HTERT RPE-1 (cell line): ENCODE measurements around the gene MYH7B.

Experiments
- in situ Hi-C: fragments of 300-500 bp; cut with MboI; formaldehyde crosslinking; loops from 4 replicates; pipeline ENCODE4 v1.14.3; 2020; ENCODE audit warnings: low sequenced_read_pairs

Gene MYH7B

GRCh38 chr20:34990231-34990630 lies 34.6 kb downstream of the MYH7B start:
- in situ Hi-C loops: no loop called here

- in situ Hi-C loops: no loop called here
These were observed 35.1 kb downstream of the MYH7B start for GRCh38 chr20:34990661-34991214.

- in situ Hi-C loops: no loop called here
These were observed 37.2 kb downstream of the MYH7B start for GRCh38 chr20:34992751-34993417.

- in situ Hi-C loops: no loop called here
These were observed 38.4 kb downstream of the MYH7B start for GRCh38 chr20:34993941-34994508.

- in situ Hi-C loops: no loop called here
These were observed 39.0 kb downstream of the MYH7B start for GRCh38 chr20:34994509-34995131.

GRCh38 chr20:34995192-34995591 lies 39.5 kb downstream of the MYH7B start:
- in situ Hi-C loops: no loop called here

GRCh38 chr20:34995696-34996095 lies 40.0 kb downstream of the MYH7B start:
- in situ Hi-C loops: no loop called here

GRCh38 chr20:34996243-34997028 lies 40.8 kb downstream of the MYH7B start:
- in situ Hi-C loops: no loop called here

- in situ Hi-C loops: no loop called here
These were observed 41.5 kb downstream of the MYH7B start for GRCh38 chr20:34997131-34997561.

- in situ Hi-C loops: no loop called here
These were observed 42.1 kb downstream of the MYH7B start for GRCh38 chr20:34997774-34998173.

GRCh38 chr20:34998331-34998950 lies 42.8 kb downstream of the MYH7B start:
- in situ Hi-C loops: no loop called here

GRCh38 chr20:34999021-34999451 lies 43.4 kb downstream of the MYH7B start:
- in situ Hi-C loops: no loop called here

GRCh38 chr20:34999782-35000181 lies 44.1 kb downstream of the MYH7B start:
- in situ Hi-C loops: no loop called here

- in situ Hi-C loops: no loop called here
These were observed 44.7 kb downstream of the MYH7B start for GRCh38 chr20:35000311-35000921.

GRCh38 chr20:35000922-35001595 lies 45.4 kb downstream of the MYH7B start:
- in situ Hi-C loops: no loop called here

- in situ Hi-C loops: no loop called here
These were observed 46.1 kb downstream of the MYH7B start for GRCh38 chr20:35001596-35002362.

- in situ Hi-C loops: no loop called here
These were observed 47.0 kb downstream of the MYH7B start for GRCh38 chr20:35002426-35003210.
